ENCODE results near the gene ATOX1. TPM values are rescaled to one million over a fixed set of nuclear protein-coding genes. Genes with fewer than 3 reads are reported as not detected.
A peak's percentile ranks its signal among the peaks of the same experiment; 100 is the strongest.

ATOX1 gene
- total RNA-seq, 1 donor from 2014 or later, result 26.9 TPM

GRCh38 chr5:151724360-151724759, 34.1 kb downstream of the ATOX1 start:
- no peaks in the 10 kb centered on the region for H3K27me3 ChIP-seq (ENCODE audit: control insufficient read depth, insufficient read depth, low read length)
- H3K36me3 ChIP-seq (ENCODE audit: control insufficient read depth, insufficient read depth, low read length), result no peaks in the 10 kb centered on the region
- TF ChIP-seq CTCF (IDR thresholded peaks at IDR 0.05; ENCODE audit: insufficient read depth, low read length, severe bottlenecking), result no peak
- DNase-seq (ENCODE audit: low read depth) (no peak), FAIRE-seq (no peak)
- no peak overlapping the region for H3K4me3 ChIP-seq (ENCODE audit: low read depth, low read length)

- no peak for TF ChIP-seq CTCF (IDR thresholded peaks at IDR 0.05; ENCODE audit: insufficient read depth, low read length, severe bottlenecking)
- DNase-seq (ENCODE audit: low read depth) (no peak), FAIRE-seq (no peak)
- Histone ChIP-seq H3K36me3 (ENCODE audit: control insufficient read depth, insufficient read depth, low read length) (no peaks in the 10 kb centered on the region), H3K27me3 (ENCODE audit: control insufficient read depth, insufficient read depth, low read length) (no peaks in the 10 kb centered on the region), H3K4me3 (ENCODE audit: low read depth, low read length) (no peak overlapping the region)
Observed at GRCh38 chr5:151722546-151722945, 35.9 kb downstream of the ATOX1 start.

- no peak for FAIRE-seq
- Histone ChIP-seq H3K36me3 (ENCODE audit: control insufficient read depth, insufficient read depth, low read length) (no peaks in the 10 kb centered on the region), H3K4me3 (ENCODE audit: low read depth, low read length) (no peak overlapping the region), H3K27me3 (ENCODE audit: control insufficient read depth, insufficient read depth, low read length) (no peaks in the 10 kb centered on the region)
- DNase-seq (ENCODE audit: low read depth), result peak; percentile 52
- TF ChIP-seq CTCF (IDR thresholded peaks at IDR 0.05; ENCODE audit: insufficient read depth, low read length, severe bottlenecking), result no peak
Observed at GRCh38 chr5:151721812-151722391, 36.5 kb downstream of the ATOX1 start.

- no peak for DNase-seq (ENCODE audit: low read depth)
- peak; percentile 28 for FAIRE-seq
- no peak overlapping the region for H3K4me3 ChIP-seq (ENCODE audit: low read depth, low read length)
- TF ChIP-seq CTCF (IDR thresholded peaks at IDR 0.05; ENCODE audit: insufficient read depth, low read length, severe bottlenecking), result no peak
- H3K27me3 ChIP-seq (ENCODE audit: control insufficient read depth, insufficient read depth, low read length), result no peaks in the 10 kb centered on the region
- H3K36me3 ChIP-seq (ENCODE audit: control insufficient read depth, insufficient read depth, low read length), result no peaks in the 10 kb centered on the region
Observed at GRCh38 chr5:151721087-151721646, 37.3 kb downstream of the ATOX1 start.

GRCh38 chr5:151720215-151720614, 38.2 kb downstream of the ATOX1 start:
- no peak overlapping the region for H3K4me3 ChIP-seq (ENCODE audit: low read depth, low read length)
- H3K27me3 ChIP-seq (ENCODE audit: control insufficient read depth, insufficient read depth, low read length), result no peaks in the 10 kb centered on the region
- no peak for TF ChIP-seq CTCF (IDR thresholded peaks at IDR 0.05; ENCODE audit: insufficient read depth, low read length, severe bottlenecking)
- FAIRE-seq, result peak; percentile 68
- no peaks in the 10 kb centered on the region for H3K36me3 ChIP-seq (ENCODE audit: control insufficient read depth, insufficient read depth, low read length)
- DNase-seq (ENCODE audit: low read depth), result no peak

Measured in bronchial epithelial cell (primary cell).